ENCODE measurements around the gene KLF3. TPM values are rescaled to one million over a fixed set of nuclear protein-coding genes. Genes with fewer than 3 reads are reported as not detected.

KLF3 gene
- total and polyA plus RNA-seq, 2 experiments from 2014 or later = 15.0 to 16.5 TPM

DNA sequence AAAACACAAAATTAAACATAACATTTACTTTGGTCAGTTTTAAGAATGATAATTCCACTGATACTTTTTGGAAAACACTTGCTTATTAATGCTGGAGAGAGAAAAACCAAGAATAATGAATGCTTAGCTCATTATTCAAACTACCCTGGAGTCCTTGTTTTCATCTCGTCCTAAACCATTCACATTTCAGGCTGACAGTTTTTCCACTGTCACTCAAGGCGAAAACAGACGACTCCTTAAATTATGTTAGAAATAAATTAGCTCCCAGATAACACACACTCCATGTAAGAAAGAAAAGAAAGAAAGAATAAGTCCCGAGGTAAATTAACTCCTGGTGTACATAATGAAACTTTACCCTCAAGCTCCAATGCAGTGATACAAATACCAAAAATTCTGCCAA, 85.3 kb downstream of the KLF3 start:
- Histone ChIP-seq H3K4me2 (no peak overlapping the region), H3K79me2 (replicated peaks; ENCODE audit: insufficient read depth) (no peaks in the 10 kb centered on the region), H3K4me1 (ENCODE audit: insufficient read depth) (peaks cover 14% of the 10 kb centered on the region), H3K27ac (ENCODE audit: low read depth) (no peak overlapping the region), H3K4me3 (no peak overlapping the region), H3F3A (replicated peaks; ENCODE audit: low read depth) (peaks cover 3% of the 10 kb centered on the region; the same call in 1 of the 2 replicates), H3K27me3 (ENCODE audit: insufficient read depth) (no peaks in the 10 kb centered on the region), H3K9me2 (ENCODE audit: insufficient read depth) (no peaks in the 10 kb centered on the region), H2AFZ (no peak overlapping the region), H3K36me3 (ENCODE audit: insufficient read depth) (no peaks in the 10 kb centered on the region; the same call in 1 of the 2 replicates), H4K20me1 (replicated peaks; ENCODE audit: insufficient read depth) (no peaks in the 10 kb centered on the region)
- ATAC-seq (no peak), DNase-seq (ENCODE audit: low spot score) (no peak)
- H3K9me3 Mint-ChIP-seq = peaks cover 18% of the 10 kb centered on the region
- H3K27ac Mint-ChIP-seq = no peak overlapping the region
- no peaks in the 10 kb centered on the region for H3K27me3 Mint-ChIP-seq (ENCODE audit: insufficient read depth, low read depth, poor library complexity)
- TF ChIP-seq ZNF114 (CRISPR knock-in tag; IDR thresholded peaks at IDR 0.05) (no peak), CREB1 (CRISPR knock-in tag; IDR thresholded peaks at IDR 0.05; ENCODE audit: low read depth) (no peak), JUNB (IDR thresholded peaks at IDR 0.05; ENCODE audit: unreplicated experiment) (no peak), ZNF331 (CRISPR knock-in tag; IDR thresholded peaks at IDR 0.05; ENCODE audit: low read depth) (no peak), STAT1 (IDR thresholded peaks at IDR 0.05; ENCODE audit: unreplicated experiment) (no peak), EZH2 (IDR thresholded peaks at IDR 0.05; ENCODE audit: low read depth, unreplicated experiment) (no peak)
- no peak overlapping the region for H3K4me3 Mint-ChIP-seq
- H3K36me3 Mint-ChIP-seq (ENCODE audit: low read depth) = peaks cover 14% of the 10 kb centered on the region
- peaks cover 7% of the 10 kb centered on the region for H3K4me1 Mint-ChIP-seq

Other genes starting within 250 kb of the KLF3 start
- gene TLR10, start 118.8 kb downstream of the KLF3 start, total RNA-seq (2014; rRNA removed; shearing (Covaris generic)) = 0.14 TPM in 1 of 2 replicates, not detected in the other
- 0.10 TPM in 1 of 2 replicates, not detected in the other for gene TLR10, start 118.8 kb downstream of the KLF3 start, polyA plus RNA-seq (2016; fragmentation: Nextera tagmentation; extraction: Ambion mirVana)
- gene TLR1, start 140.6 kb downstream of the KLF3 start, total RNA-seq (2014; rRNA removed; shearing (Covaris generic)) = 0.07 TPM in 1 of 2 replicates, not detected in the other
- not detected in 2 replicates for gene TLR1, start 140.6 kb downstream of the KLF3 start, polyA plus RNA-seq (2016; fragmentation: Nextera tagmentation; extraction: Ambion mirVana)
- 0.14 TPM in 1 of 2 replicates, not detected in the other for gene TLR6, start 192.6 kb downstream of the KLF3 start, total RNA-seq (2014; rRNA removed; shearing (Covaris generic))
- gene TLR6, start 192.6 kb downstream of the KLF3 start, polyA plus RNA-seq (2016; fragmentation: Nextera tagmentation; extraction: Ambion mirVana) = not detected in 2 replicates
- 14.5 and 20.3 TPM in 2 replicates for gene FAM114A1, start 203.6 kb downstream of the KLF3 start, total RNA-seq (2014; rRNA removed; shearing (Covaris generic))
- 11.2 and 13.0 TPM in 2 replicates for gene FAM114A1, start 203.6 kb downstream of the KLF3 start, polyA plus RNA-seq (2016; fragmentation: Nextera tagmentation; extraction: Ambion mirVana)